HG03442 (cell line): ENCODE results near the gene SYCP2.
"Not testable (repeated sequence)": the region's sequence is repeated elsewhere in the genome, so short reads cannot be mapped to it uniquely, and the experiment has no call there.

Source experiments
- ATAC-seq: cut with Tn5 transposase; IDR thresholded peaks from one replicate; pipeline ENCODE4 v1.9.1; 2021; ENCODE audit warnings: mild to moderate bottlenecking, moderate library complexity; ENCODE audit not compliant: unreplicated experiment

Gene SYCP2

GRCh38 chr20:59933296-59933848 is at the start of gene SYCP2:
SYCP2 (minus strand) TSS chr20:59933637; CDS start chr20:59922413, 11,224 bp downstream.
- ATAC-seq: peak; percentile 37

GRCh38 chr20:59983076-59983475 is 49.6 kb upstream of the SYCP2 start:
- ATAC-seq: no peak

- ATAC-seq: no peak
Measured at GRCh38 chr20:59977086-59977485, 43.6 kb upstream of the SYCP2 start.

- no peak for ATAC-seq
Measured at GRCh38 chr20:59976156-59976782, 42.8 kb upstream of the SYCP2 start.

- ATAC-seq: no peak
Measured at GRCh38 chr20:59972037-59972801, 38.8 kb upstream of the SYCP2 start.

- ATAC-seq: no peak
Measured at GRCh38 chr20:59971428-59971827, 38.0 kb upstream of the SYCP2 start.

GRCh38 chr20:59966428-59966827 is 33.0 kb upstream of the SYCP2 start:
- no peak for ATAC-seq

- ATAC-seq: no peak
Measured at GRCh38 chr20:59962155-59962554, 28.7 kb upstream of the SYCP2 start.

- ATAC-seq: no peak
Measured at GRCh38 chr20:59961423-59961822, 28.0 kb upstream of the SYCP2 start.

GRCh38 chr20:59958626-59959025 is 25.2 kb upstream of the SYCP2 start:
- no peak for ATAC-seq

- no peak for ATAC-seq
Measured at GRCh38 chr20:59958123-59958522, 24.7 kb upstream of the SYCP2 start, which contains the start of gene CDH26. CDH26 (plus strand) TSS chr20:59958423; CDS start chr20:59958727, 304 bp downstream.

GRCh38 chr20:59957568-59957967 is 24.1 kb upstream of the SYCP2 start:
- ATAC-seq: not testable (repeated sequence)

- no peak for ATAC-seq
Measured at GRCh38 chr20:59955131-59955796, 21.8 kb upstream of the SYCP2 start.

- no peak for ATAC-seq
Measured at GRCh38 chr20:59954718-59955117, 21.3 kb upstream of the SYCP2 start.

GRCh38 chr20:59949911-59950310 is 16.5 kb upstream of the SYCP2 start:
- ATAC-seq: no peak

- peak; percentile 49 for ATAC-seq
Measured at GRCh38 chr20:59948828-59949720, 15.6 kb upstream of the SYCP2 start.

- ATAC-seq: no peak
Measured at GRCh38 chr20:59948212-59948611, 14.8 kb upstream of the SYCP2 start.

- ATAC-seq: no peak
Measured at GRCh38 chr20:59947376-59947775, 13.9 kb upstream of the SYCP2 start.

GRCh38 chr20:59945731-59946130 is 12.3 kb upstream of the SYCP2 start:
- no peak for ATAC-seq

GRCh38 chr20:59945175-59945574 is 11.7 kb upstream of the SYCP2 start:
- ATAC-seq: no peak
